NT2/D1 (cell line): ENCODE data around the gene TCL1A.

Experiments
- YY1 ChIP-seq: IDR thresholded peaks from 2 replicates; pipeline ENCODE4 v1.6.1; 2011; ENCODE audit not compliant: insufficient read length, insufficient read depth
- ZNF274 ChIP-seq: IDR thresholded peaks from 2 replicates; pipeline ENCODE4 v1.6.1; 2011; ENCODE audit warnings: mild to moderate bottlenecking, low read depth, low read length

DNA sequence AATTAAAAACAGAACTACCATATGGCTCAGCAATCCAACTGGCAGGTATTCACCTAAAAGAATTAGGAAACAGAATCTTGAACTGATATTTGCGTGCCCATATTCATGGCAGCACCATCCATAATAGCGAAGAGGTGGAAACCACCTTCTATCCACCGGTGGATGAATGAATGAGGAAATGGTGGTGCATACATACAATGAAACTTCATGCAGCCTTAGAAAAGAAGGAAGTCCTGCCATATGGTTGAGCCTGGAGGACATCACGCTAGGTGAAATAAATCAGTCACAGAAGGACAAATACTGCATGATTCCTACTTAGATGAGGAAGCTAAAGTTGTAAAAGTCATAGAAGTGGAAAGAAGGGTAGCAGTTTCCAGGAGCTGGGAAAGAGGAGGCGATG is 6.6 kb downstream of the TCL1A start:
- TF ChIP-seq ZNF274, result no peak
- no peak for TF ChIP-seq YY1
